NK-92 (cell line): Measurements from ENCODE around the gene CREB3L1.

Experiments
- DNase-seq: peaks from one replicate; lab custom pipeline; 2025; ENCODE audit not compliant: unreplicated experiment; lab: John Stamatoyannopoulos, UW

The CREB3L1 gene

DNA sequence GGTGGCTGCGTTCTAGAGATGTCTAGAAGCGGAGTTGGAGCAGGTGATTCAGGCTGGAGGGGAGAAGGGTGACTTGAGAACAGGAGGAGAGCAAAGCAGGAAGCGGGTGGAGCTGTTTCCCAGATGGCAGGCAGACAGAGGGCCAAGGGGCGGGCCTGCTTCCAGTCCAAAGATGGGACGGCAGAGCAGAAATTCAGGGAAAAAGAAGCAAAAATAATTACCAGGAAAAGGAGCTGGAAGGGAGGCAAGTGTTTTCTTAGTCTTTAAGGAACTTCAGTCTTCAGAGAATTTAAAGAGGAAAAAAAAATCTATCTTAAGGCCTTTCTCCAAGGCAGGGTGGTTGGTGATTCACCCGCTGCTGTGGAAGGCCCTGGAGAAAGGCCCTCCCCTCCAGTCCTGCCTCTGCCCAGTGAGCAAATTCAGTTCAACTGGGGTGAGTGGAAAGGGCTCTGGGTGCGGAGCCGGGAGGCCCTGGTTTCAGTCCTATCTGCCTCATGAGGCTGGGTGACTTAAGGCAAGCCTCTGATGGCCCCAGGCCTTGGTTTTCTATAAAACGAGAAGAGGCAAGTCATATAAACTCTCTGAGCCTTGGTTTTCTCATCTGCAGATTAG lies 4.5 kb upstream of the CREB3L1 start:
- DNase-seq = no peak

DNA sequence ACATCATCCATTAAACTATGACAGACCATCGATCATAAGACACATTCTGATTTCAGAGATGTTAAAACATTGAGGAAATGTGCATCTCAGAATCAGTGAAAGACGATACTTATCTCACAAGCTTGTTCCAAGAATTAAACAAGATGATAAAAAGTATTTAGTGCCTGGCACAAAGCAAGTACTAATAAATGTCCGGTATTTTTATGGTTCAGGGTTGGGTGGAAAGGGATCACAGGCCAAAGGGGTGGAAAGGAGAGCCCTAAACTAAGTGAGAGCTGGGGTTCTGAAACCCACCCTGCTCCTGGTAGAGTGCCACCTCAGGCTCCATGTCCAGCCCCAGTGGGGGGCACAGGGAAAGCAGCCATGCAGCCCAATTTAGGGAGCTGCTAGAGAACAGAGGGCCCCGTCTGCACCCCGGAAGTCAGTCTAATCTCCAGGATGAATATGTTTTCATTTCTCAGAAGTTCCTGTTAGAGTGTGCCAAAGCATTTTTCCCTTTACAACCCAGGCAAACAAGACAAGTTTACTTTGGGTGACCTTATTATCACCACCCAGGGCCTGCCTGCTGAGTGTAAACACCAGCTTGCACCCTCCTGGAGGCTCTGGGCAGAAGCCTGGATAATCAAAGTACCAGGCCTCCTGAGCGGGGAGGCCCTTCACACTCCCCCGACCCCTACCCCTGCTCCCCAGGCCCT lies 3.8 kb upstream of the CREB3L1 start:
- no peak for DNase-seq

DNA sequence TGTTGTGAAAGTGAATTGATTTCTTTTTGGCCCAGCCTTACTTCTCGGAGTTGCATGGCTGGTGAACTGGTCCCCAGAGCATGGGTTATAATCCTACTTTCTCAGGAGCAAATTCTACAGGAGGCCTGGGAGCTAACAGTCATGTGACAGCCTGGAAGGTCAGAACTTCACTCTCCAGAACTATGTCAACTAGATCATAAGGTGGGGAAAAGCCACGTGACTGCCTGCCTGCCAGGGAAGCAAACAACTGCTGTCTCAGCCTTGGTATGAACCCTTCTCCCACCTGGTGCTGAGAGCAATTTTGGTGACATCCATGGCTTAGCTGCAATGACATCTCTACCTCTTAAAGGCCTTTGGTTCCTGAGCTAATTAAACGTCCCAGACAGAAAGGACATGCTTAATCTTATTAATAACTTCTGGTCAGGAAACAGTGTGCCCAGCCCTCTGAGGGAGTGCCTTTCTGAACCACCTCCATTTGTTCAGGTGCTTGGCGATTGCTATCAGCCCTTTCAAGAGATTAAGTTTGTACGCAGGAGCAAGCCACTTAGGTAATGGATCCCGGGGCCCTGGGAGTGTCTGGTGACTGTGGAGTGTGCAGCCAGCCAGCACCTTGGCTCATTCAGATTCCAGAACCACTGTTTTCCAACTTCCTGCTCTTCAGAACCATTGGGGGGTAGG lies 1.4 kb upstream of the CREB3L1 start:
- DNase-seq = no peak

DNA sequence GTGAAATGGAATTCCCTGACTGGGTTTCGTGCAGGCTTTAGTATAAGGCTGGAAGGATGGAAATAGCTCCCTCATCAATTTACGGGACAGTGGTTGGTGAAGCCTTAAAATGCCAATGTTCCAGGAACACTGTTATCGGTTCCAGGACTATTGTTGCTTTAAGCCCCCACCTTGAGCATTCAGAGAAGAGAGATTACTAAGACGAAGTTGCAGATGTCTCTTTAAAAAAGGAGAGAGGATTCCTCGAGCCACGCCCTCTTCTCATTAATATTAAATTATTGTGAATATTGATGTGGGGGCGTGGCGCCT lies 195 bp upstream of the CREB3L1 start:
- no peak for DNase-seq

DNA sequence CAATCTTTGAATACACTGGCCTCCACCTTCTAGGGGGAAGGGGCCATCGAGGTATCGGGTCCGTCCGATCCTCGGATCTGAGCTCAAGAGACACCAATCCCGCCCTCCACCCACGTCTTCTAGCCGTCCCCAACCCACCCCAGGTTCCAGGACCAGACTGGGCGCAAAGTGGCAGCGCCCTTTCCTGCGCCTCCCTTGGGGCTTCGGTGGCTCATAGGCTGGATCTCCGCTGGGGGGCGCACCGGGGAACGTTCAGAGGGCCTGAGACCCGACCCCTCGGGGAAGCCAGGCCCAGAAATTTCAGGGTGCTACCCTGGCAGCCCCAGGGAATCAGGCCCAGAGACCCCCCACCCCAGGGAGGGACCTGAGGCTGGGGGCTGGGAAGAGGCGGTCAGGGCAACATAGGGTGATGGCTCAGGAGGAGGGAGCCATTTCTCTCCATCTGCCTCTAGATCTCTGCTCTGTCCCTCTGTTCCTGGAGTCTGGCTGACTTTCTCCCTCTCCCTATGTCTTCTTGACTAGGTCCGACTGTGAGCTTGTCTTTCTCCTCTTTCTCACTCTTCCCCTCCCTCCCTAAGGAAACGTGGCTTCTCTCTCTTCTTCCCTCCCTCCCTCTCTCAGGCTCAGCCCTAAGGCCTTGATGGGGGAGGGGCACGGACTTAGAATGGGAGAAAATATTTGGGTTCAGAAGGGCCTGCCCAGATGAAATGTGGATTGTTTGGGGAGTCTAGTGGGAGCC lies 1.1 kb downstream of the CREB3L1 start:
- DNase-seq = no peak

DNA sequence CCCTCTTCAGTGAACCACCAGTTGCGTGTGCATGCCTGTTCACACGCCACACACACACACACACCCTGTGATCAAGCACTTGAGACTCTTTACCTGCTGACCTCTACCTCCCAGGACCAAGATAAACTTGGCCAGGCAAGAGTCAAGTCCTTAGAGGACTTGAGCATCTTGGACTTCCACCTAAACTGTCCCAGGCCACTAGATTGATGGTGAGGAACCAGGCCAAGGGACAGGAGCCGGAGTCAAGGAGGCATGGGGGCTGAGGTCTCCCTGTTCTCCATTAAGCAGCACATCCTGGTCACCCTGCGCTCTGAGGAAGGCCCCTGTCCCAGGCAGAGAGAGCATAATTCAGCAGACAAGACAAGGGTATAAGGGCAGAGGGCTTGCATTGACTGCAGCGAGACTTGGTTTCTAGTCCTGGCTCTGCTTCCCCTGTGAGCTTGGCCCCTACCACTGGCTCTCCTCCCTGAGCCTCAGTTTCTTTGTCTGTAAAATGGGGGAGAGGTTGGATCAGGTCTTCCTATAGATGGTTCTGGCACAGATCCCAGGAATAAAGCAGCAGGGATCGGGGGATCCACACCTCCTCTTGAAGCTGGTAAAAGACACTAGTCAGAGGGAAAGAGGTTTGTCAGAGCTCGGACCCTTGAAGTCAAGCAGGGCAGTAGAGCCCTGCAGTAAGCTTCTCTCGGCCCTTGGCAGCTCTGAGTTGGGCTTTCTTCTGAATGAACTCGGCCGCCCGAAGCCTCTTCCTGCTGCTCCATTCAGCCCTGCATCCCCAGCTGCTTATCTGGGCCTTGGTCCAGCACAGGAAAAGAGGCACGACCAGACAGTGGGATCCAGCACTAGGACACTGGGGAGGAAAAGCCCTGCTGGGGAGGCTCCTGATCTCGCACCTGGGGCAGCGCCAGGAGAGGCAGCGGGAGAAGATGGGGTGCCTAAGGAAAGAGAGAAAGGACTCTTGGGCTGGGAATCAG lies 2.0 kb downstream of the CREB3L1 start:
- no peak for DNase-seq

DNA sequence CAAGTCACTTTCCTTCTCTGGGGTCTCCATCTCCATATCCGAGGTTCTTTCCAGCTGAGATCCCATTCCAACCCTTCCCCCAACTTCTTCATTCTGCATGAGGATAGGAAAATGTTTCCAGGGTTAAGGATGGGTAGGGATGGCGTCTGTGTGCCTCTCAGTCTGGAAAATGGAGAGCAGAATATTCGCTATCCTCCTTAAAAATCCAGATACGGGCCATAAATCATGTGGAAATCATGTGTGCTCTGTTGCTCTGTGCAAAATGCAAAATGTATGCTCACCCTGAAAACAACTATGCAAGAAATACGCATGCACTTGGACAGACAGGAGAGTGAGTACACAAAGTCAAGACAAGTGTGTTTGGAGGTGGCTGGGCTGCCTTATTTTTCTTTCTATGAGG lies 3.2 kb downstream of the CREB3L1 start:
- DNase-seq = no peak

DNA sequence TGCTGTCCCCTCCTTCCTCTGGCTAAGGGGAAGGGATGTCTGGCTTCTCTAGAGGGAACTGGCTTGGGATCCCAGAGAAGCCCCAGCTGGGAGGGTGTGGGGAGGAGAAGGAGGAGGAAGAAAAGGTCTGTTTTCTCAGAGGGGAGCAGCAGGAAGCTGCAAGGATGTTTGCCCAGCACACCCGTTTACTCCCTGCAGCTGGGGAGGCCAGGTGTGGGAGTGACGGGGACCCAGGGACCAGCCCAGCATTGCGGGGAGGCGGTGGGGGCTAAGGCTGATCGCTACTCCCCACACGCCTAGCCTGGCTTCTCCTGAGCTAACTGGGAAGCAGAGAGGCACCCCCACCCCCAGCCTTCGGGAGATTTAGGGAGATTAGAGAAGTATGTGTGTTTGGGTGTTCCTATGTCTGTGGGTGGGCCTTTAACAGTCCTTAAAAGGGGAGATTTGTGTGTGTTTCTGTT lies 3.9 kb downstream of the CREB3L1 start:
- no peak for DNase-seq

DNA sequence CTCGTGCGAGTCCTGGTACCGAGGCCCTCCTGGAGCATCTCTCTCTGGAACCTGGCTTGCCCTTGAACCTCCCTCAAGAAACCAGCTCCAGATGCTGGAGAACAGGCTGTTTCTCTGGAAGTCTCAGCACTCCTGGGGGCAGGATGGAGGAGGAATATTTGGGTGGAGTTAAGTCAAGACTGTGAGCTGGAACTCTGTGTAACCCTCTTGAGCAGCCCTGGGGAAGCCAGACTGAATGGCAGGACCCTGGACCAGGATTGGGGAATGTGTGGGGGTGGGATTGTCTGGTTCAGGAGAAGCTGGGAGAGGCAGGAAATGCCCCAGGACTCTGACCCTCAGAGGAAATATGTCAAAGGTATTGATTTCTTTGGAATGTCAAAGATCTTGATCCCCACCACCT lies 7.7 kb downstream of the CREB3L1 start:
- no peak for DNase-seq

DNA sequence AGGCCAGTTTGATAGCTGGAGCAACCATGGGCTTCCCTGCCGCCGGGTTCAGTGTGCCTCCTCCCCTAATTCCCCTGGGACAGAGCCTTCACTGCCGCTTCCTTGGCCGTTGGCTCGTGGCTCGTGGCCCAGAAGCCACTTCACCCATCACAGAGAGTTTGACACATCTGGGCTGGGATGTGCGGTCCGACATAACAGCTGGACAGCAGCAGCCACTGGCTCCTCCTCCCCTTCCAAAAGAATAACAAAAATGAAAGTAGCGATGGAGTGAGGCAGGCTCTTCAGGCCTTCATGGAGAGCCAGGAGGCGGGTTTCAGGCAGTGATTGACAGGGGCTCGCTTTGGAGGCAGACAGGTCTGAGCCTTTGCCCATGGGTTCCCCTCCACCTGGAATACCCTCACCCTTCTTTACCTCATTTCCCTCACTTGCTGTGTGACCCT lies 8.2 kb downstream of the CREB3L1 start:
- DNase-seq = no peak

DNA sequence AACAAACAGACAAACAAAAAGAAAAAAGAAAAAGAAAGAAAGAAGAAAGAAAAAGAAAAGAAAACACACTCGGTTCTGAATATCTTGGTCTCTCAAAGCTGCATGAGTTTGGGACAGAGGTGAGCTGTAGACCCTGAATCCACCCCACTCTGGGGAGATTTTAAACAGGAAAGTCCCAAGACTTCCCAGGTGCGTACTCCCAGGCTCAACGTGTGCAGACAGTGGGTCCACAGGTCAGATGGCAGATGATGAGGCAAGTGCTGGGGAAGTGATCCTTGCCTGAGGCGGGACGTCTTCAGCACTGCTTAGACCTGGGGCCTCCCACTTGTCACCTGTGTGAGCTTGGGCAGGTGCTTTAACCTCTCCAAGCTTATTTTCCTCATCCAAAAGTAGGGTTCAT lies 9.3 kb downstream of the CREB3L1 start:
- no peak for DNase-seq

DNA sequence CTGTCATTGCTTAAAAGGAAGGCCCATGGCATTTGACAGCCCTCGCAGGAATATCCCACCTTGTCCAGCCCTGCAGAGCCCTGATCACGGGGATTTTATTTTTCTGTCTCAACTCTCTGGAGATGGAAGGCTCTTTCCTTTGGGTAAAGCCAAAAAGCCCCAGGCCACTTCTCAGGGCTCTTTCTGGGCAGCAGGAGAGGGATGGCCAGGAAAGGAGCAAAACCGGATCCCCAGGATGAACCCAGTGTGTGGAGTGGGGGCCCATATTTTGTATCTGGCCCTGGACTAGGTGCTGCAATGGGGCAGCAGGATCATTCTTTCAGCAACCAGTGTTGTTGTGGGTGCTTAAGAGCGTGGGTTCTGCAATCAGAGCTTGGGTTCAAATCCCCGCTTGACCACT lies 11.0 kb downstream of the CREB3L1 start:
- no peak for DNase-seq

DNA sequence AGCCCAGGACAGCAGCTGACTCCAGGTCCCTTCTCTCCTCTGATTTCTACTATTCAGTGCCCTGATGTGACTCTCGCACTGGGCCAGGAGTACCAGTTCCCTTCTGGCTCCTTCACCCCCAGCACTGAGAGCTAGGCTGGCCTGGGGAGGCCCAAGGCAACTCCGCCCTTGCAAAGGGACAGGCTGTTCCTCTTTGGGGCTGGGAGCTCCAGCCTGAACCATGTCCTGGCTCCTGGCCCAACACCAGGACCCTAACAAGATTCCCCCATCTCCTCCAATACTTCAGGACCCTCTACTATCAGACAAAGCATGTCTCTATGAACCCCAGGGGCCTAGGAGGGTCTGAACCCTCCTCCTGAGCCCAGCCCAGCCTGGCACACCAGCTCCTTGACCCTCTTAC lies 12.5 kb downstream of the CREB3L1 start:
- no peak for DNase-seq

DNA sequence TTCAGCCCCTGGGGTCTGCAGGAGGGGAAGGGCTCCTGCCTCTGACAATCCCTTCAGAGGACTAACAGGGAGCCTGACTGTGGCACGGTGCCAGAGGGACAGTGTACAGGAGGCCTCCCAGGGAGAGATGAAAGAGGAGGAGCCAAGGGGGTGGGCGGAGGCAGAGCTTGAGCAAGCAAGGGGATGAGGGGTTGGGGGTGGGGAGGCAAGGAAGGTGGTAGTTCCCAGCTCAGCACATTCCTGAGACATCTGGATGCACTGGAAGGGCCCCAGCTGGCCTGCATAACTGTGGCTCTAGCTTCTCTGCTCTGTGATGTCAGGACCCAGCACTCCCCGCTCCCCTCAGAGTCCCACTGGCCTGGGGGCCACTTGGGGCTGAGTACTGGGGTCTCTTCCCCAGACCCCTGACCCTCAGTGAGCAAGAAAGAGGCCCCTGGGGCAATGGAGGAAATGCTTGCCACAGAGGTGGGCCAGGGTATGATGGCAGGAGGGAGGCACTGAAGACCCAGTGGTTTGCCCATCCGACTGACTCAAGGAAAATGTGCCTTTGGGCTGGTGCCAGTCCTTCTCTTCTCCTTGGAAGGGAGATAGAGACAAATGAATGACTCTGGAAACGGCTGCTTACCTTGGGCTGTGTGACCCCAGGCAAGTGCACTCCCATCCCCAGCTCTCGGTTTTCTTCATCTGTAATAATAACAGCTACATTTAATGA lies 13.3 kb downstream of the CREB3L1 start:
- no peak for DNase-seq

DNA sequence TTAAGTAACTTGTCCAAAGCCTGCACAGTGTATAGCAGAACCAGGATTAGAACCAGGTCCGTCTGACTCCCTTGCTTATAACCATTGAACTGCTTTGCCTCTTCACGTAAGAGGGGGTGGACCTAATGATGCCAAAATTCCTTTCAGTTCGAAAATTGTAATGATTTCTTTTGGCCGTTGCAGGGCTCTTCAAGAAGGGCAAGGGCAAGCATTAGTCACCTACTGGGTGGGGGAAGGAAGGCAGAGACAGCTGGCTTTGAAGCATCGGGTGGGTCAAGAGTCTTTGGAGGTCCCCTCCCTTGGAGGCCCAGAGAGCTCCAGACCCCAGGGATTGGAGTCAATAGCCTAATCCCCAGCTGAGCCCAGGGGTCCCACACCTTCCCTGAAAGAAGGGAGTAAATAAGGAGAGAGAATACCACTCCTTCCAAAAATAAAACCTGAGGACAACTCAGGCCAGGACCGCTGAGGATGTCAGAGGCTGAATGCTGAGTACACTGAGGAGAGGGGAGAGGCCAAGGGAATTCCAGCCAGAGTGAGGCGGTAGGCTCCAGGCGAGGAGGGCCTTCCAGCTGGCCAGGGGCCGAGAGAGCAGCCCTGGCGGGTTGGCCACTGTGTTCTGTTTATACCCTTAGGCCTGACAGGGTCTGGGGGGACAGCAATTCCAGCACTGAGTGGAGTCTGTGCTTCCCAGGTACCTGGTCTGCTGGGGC lies 14.1 kb downstream of the CREB3L1 start:
- no peak for DNase-seq

DNA sequence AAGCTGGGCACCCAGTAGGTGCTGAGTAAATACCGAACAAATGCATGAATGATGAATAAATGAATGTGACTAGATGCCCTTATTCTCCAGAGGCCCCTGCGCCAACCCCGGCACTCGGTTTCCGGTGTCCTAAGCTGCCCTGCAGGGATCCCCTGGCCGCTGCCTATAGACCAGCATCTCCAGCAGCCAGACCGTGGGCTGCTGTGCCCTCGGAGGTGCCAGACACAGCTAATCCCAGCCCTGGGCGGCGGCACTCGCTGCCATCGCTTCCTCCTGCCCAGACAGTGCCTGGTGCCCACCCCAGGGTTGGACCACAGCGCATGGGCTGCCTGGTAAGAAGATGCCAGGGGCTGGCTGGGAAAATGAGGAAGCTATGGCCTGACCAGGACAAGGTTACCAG lies 15.6 kb downstream of the CREB3L1 start:
- no peak for DNase-seq

DNA sequence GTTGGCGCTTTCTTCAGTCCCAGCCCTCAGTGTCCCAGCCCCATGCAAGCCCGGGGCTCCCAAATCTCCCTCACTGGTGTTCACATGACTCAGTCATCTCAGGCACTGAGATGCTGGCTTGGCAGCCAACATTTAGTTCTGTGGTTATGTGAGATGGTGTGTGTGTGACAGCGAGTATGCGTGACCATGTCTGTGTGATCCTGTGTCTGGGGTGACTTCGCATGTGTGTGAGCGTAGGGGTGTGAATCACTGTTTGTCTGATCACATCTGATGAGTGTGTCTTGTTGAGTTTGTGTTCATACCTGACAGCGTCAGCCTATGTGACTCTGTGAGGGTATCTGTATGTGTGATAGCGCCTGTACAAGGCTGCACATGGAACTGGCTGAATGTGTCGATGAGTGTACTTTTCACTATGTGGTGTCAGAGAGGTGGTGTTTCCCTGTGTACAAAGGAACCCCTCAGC lies 16.2 kb downstream of the CREB3L1 start:
- DNase-seq = no peak

DNA sequence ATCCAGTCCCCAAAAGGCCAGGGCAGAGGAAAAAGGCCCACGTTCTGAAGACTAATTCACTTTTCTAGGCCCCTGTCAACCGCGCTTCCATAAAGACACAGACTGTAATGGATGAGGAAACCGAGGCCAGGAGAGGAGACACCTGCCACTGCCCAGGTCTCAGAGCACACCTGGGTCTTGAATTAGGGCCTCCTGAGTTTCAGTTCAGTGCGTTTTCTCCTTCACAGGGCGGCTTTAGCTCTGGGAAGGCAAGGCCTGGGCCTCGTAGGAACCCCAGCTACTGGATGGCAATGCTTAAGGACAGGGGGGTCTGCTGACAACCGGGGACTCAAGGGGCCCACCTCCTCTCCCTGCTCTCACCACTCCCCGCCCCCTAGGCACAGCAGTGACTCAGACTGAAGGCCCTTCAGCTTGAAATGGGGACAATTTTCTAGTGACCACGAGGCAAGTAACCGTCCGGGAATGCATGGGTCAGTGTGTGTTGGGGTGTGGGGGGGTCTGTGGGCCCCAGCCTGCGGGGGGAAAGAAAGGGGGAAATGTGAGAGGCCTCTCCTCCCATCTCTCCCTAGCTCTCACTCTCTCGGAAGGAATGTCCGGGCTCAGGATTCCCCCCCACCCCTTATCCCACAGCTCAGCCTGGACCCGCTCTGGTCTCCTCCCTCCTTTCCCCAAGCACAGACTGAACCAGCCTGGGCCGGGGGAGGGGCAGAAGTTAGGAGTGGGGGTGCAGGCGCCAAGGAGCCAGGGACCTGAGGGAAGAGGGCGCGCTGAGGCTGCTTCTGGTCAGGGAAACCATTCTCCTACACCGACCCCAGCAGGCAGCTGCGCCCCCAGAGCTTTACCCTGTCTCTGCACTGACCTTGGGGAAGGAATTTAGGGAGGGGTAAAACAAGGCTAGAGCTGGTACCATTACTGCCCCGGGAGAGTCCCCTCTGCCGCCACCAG lies 17.2 kb downstream of the CREB3L1 start:
- no peak for DNase-seq
